Keratinocyte (primary cell): ENCODE measurements around the gene BSPRY. TPM values are rescaled to one million over a fixed set of nuclear protein-coding genes. Genes with fewer than 3 reads are reported as not detected.

ENCODE experiments used
- DNase-seq: peaks from one replicate; pipeline ENCODE4 v3.0.0-alpha.2; 2011; ENCODE audit warnings: low read depth, missing footprints, low spot score
- FAIRE-seq: peaks from 2 replicates; lab custom pipeline; 2011; peaks lifted over from hg19 to GRCh38; lab: Jason Lieb, UNC
- H2AFZ ChIP-seq: 2 replicates; pipeline ENCODE4 v1.6.0; 2012; ENCODE audit warnings: low read length, control low read depth, inconsistent platforms; ENCODE audit not compliant: control insufficient read depth
- H3K27ac ChIP-seq: 2 replicates; pipeline ENCODE4 v1.5.1; 2011; ENCODE audit warnings: low read length; ENCODE audit not compliant: control insufficient read depth, insufficient read depth
- H3K27me3 ChIP-seq: 3 replicates; pipeline ENCODE4 v1.6.0; 2011; ENCODE audit warnings: low read length; ENCODE audit not compliant: control insufficient read depth, insufficient read depth; ENCODE audit errors: extremely low read depth
- H3K36me3 ChIP-seq, 2 experiments: 2 replicates in 1 of 2; 3 replicates in 1 of 2; pipeline ENCODE4 v1.5.1; 2011; ENCODE audit warnings: low read length in 2 of 2, mild to moderate bottlenecking in 1 of 2; ENCODE audit not compliant: control insufficient read depth in 2 of 2, insufficient read depth in 2 of 2; ENCODE audit errors: extremely low read depth in 1 of 2
- H3K4me1 ChIP-seq: 3 replicates; pipeline ENCODE4 v1.5.1; 2011; ENCODE audit warnings: low read length; ENCODE audit not compliant: control insufficient read depth, insufficient read depth; ENCODE audit errors: extremely low read depth
- H3K4me2 ChIP-seq: 3 replicates; pipeline ENCODE4 v1.6.0; 2011; ENCODE audit warnings: low read depth, low read length; ENCODE audit not compliant: control insufficient read depth, insufficient read depth; ENCODE audit errors: extremely low read depth
- H3K4me3 ChIP-seq, 3 experiments: fragments of 200-600 bp in 1 of 3; sonication (generic) in 1 of 3; 2 replicates in 2 of 3; 3 replicates in 1 of 3; pipeline ENCODE4 v1.5.1; 2011 to 2016; ENCODE audit warnings: low read length in 3 of 3, mild to moderate bottlenecking in 3 of 3, control low read depth in 2 of 3, inconsistent platforms in 1 of 3, low read depth in 1 of 3, mixed read lengths in 1 of 3, mixed run types in 1 of 3, moderate library complexity in 1 of 3; ENCODE audit not compliant: control insufficient read depth in 2 of 3, insufficient read depth in 2 of 3; ENCODE audit errors: extremely low read depth in 1 of 3
- H3K79me2 ChIP-seq: 2 replicates; pipeline ENCODE4 v1.6.0; 2012; ENCODE audit warnings: low read length; ENCODE audit not compliant: control insufficient read depth, insufficient read depth
- H3K9ac ChIP-seq: 3 replicates; pipeline ENCODE4 v1.6.0; 2011; ENCODE audit warnings: low read length; ENCODE audit not compliant: control insufficient read depth, insufficient read depth; ENCODE audit errors: extremely low read depth
- H3K9me1 ChIP-seq: 3 replicates; pipeline ENCODE4 v1.6.0; 2011; ENCODE audit warnings: low read length; ENCODE audit not compliant: control insufficient read depth, insufficient read depth; ENCODE audit errors: extremely low read depth
- H3K9me3 ChIP-seq: 2 replicates; pipeline ENCODE4 v1.5.1; 2012; ENCODE audit warnings: low read depth, low read length; ENCODE audit not compliant: control insufficient read depth
- H4K20me1 ChIP-seq: 3 replicates; pipeline ENCODE4 v1.6.0; 2011; ENCODE audit warnings: low read length; ENCODE audit not compliant: control insufficient read depth, insufficient read depth; ENCODE audit errors: extremely low read depth
- CTCF ChIP-seq, 3 experiments: IDR thresholded peaks in 1 of 3; conservative IDR thresholded peaks in 1 of 3; optimal IDR thresholded peaks in 1 of 3; 2 replicates in 2 of 3; 3 replicates in 1 of 3; pipeline versions ENCODE3 to v1.5.1; 2011; ENCODE audit warnings: low read length in 3 of 3, mild to moderate bottlenecking in 3 of 3, moderate library complexity in 2 of 3, control low read depth in 1 of 3, inconsistent platforms in 1 of 3; ENCODE audit not compliant: insufficient read depth in 2 of 3; ENCODE audit errors: extremely low read depth in 1 of 3
- EZH2 ChIP-seq: IDR thresholded peaks from one replicate; pipeline ENCODE4 v1.6.1; 2012; ENCODE audit warnings: inconsistent platforms, mild to moderate bottlenecking, low read length, moderate library complexity
- dilution Hi-C: fragments of 300-500 bp; cut with MboI; formaldehyde crosslinking; loops from one replicate; pipeline ENCODE4 v1.7.0; 2020; ENCODE audit warnings: low sequenced_read_pairs; ENCODE audit not compliant: extremely low pct_ligation_motif_present
- polyA plus RNA-seq, 5 experiments: library from polyadenylated mRNA; depleted of rRNA in 3 of 5; stranded (reverse) in 3 of 5; stranded (forward) in 1 of 5; unstranded in 1 of 5; fragments of >200 nt; gene quantifications; 1 replicate in 1 of 5; 2 replicates in 3 of 5; 3 replicates in 1 of 5; pipeline versions ENCODE4 v1.2.1 to v1.2.3, GENCODE V29; 2011 to 2012; ENCODE audit warnings: missing spikeins in 2 of 5, low read depth in 1 of 5, low replicate concordance in 1 of 5

BSPRY gene
- polyA plus RNA-seq, 1 donor (not counting 4 experiments of a cell fraction or from before 2014, with no cell fraction given), result 0.41 TPM

- Histone ChIP-seq H3K4me3 (no peak overlapping the region), H3K9me1 (no peaks in the 10 kb centered on the region), H3K36me3 (no peaks in the 10 kb centered on the region), H3K27ac (no peak overlapping the region), H4K20me1 (no peaks in the 10 kb centered on the region), H3K9ac (no peak overlapping the region), H2AFZ (no peak overlapping the region), H3K9me3 (no peaks in the 10 kb centered on the region), H3K27me3 (no peaks in the 10 kb centered on the region), H3K79me2 (no peaks in the 10 kb centered on the region), H3K4me2 (no peak overlapping the region), H3K4me1 (no peaks in the 10 kb centered on the region)
- DNase-seq, result no peak
- TF ChIP-seq EZH2, result no peak
- TF ChIP-seq CTCF (optimal IDR thresholded peaks at IDR 0.05 in 1 of 3, IDR thresholded peaks at IDR 0.05 in 1 of 3, conservative IDR thresholded peaks at IDR 0.05 in 1 of 3; ENCODE audit: extremely low read depth in 1 of 3, insufficient read depth in 2 of 3, low read length in 3 of 3), result no peak
- FAIRE-seq, result no peak
- dilution Hi-C loops, result no loop called here
Observed at GRCh38 chr9:113417370-113417769, 68.0 kb downstream of the BSPRY start.

Other genes with a start within 250 kb of the BSPRY start
- gene SLC31A2, start 198.5 kb upstream of the BSPRY start, polyA plus RNA-seq, result 111 to 164 TPM (median 122 TPM) in 3 replicates
- gene FKBP15, start 128.3 kb upstream of the BSPRY start, polyA plus RNA-seq, result 22.4 to 31.4 TPM (median 22.7 TPM) in 3 replicates
- gene SLC31A1, start 128.0 kb upstream of the BSPRY start, polyA plus RNA-seq, result 15.7 to 21.1 TPM (median 20.3 TPM) in 3 replicates
- 24.0 to 56.8 TPM (median 43.5 TPM) in 3 replicates for gene CDC26, start 74.0 kb upstream of the BSPRY start, polyA plus RNA-seq
- 22.1 to 46.4 TPM (median 28.8 TPM) in 3 replicates for gene PRPF4, start 73.9 kb upstream of the BSPRY start, polyA plus RNA-seq
- 0.10 TPM in 1 of 3 replicates, not detected in the others for gene RNF183, start 46.2 kb upstream of the BSPRY start, polyA plus RNA-seq
- 0.94 to 2.3 TPM (median 1.2 TPM) in 3 replicates for gene WDR31, start 9.3 kb upstream of the BSPRY start, polyA plus RNA-seq
- gene HDHD3, start 27.4 kb downstream of the BSPRY start, polyA plus RNA-seq, result 14.7 to 27.9 TPM (median 16.5 TPM) in 3 replicates
- 6.7 to 9.3 TPM (median 9.0 TPM) in 3 replicates for gene ALAD, start 51.7 kb downstream of the BSPRY start, polyA plus RNA-seq
- 52.0 to 77.2 TPM (median 69.0 TPM) in 3 replicates for gene POLE3, start 61.1 kb downstream of the BSPRY start, polyA plus RNA-seq
- gene C9orf43, start 61.2 kb downstream of the BSPRY start, polyA plus RNA-seq, result 0.75 to 0.91 TPM (median 0.89 TPM) in 3 replicates
- 19.6 to 23.9 TPM (median 19.6 TPM) in 3 replicates for gene RGS3, start 114.2 kb downstream of the BSPRY start, polyA plus RNA-seq